Ramos (cell line): Measurements from ENCODE around the gene SP3.

Source experiments
- in situ Hi-C: fragments of 300-500 bp; cut with MboI; formaldehyde crosslinking; loops from one replicate; pipeline ENCODE4 v1.14.3; 2022; ENCODE audit warnings: low sequenced_read_pairs; ENCODE audit not compliant: unreplicated experiment

SP3 gene

DNA sequence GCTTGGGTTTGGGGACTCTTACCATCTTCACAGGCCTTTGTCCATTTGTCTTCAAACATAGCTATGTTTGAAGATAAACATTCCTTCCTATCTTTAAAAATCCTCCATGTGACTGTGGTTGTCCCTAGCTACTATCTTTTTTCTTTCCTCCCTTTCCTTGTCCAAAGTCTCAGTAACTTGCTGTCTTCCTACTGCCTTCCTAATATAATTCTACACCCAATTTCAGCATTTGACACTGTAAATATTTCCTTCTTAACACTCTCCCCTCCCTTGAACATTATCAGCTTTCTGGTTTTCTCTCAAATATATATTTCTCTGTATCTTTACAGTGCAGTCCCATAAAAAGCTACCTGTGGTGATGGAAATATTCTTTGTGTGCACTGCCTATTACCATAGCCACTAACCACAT, 5.3 kb upstream of the SP3 start:
- in situ Hi-C loops = no loop called here

DNA sequence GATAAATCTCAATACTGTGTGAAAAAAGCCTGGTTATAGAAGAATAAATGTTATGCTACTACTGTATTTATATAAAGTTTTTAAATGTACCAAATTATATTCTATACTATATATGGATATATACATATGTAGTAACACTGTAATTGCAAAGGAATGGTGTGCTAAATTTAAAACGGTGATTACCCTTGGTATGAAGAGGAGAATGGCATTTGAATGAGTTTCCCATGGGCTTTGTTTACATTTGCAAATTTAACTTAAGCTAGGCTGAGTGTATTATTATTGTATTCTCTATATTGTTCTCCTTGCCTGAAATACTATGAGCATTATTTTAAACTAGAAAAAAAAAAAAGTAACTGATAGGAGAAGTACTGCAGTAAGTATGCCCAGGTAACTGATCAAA, 4.7 kb upstream of the SP3 start:
- in situ Hi-C loops = no loop called here

DNA sequence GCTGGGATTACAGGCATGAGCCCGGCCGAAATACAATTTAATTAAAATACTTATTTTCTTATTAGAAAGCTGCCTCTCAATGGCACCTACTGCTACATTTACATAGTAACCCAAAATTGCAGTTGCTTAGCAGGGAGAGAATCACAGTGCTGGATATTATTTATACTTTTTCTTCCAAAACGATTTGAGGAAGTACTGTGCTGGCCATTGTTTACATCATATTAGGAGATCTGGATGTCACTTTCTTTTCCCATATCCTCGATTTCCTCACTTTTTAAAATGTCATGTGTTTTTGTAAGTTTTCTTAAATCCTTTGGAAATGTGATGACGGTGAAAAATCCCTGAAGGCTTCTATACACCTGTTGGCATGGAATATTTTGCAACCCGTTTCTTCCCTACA, 3.4 kb upstream of the SP3 start:
- in situ Hi-C loops = no loop called here

DNA sequence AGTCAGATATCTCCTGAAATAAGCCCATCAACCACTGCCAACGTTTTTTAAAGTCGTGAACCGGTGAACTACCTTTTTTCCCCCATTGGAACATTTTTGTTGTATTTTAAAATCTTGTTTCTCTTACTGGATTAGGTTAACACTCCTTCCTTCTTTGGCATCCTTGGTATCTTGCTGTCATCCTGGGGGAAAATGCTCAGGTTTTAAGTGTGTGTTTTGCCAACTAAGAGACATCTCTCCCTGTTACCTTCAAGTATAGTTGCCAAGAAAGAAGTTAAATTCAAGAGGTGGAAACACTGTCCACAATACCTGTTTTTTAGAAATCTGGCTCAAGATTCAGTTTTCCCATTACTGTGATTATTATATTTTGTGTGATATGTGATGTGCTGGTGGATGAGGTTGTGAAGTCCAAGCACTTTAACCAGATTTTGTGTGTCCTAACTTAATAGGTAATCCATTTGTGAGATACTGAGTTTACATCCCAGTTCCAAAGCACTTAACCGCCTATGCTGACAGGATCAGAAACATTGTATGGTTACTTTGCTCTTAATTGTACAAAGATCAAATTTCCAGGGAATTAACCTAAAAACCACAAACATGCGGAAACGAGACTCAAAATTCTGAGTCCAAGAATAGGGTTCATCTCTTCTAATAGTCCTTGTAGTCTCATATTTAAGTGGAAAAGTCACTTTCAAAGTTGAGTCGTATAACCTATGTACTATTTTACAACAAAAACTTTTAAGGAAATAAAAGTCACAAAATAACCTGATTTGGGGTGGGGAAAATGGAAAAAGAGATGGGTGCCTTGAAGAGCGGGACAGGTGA, 1.3 kb upstream of the SP3 start:
- in situ Hi-C loops = no loop called here

DNA sequence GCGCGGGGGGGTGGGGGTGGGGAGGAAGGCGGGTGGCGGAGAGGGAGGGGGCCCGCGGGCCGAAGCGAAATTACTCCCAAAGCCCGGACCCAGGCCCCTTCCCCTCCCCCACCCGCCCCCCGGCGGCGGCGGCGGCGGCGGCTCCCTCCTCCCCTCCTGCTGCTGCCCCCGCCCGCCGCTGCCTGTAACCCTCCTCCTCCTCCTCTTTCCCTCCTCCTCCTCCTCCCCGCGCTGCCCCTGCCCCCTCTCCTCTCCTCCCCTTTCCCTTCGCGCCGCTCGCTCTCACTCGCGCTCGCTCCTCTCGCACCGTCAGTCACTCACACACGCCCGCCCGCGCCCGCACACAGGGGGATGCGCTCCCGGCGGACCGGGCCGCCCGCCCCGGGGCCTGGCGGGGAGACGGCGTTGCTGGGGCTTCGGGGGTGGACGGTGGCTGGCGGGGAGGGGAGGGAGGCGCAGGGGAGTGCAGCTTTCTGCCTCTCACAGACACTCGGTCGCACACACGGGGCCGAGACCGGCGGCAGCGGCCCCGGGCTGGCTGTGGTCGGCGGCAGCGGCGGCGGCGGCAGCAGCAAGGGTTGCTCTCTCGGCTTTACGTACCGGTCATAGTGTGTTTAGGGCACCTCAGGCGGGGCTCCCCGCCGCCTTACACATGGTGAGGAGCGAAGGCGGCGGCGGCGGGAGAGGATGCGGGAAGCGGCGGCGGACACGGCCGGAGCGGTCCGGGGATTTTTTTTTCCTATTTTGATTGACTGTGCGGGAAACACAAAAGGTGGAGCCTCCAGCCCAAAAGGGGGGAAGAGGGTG, 405 bp downstream of the SP3 start:
- in situ Hi-C loops = no loop called here

- in situ Hi-C loops = no loop called here
Measured at GRCh38 chr2:173963817-173964564, 1.2 kb downstream of the SP3 start.

- in situ Hi-C loops = no loop called here
Measured at GRCh38 chr2:173963323-173963816, 1.8 kb downstream of the SP3 start.

DNA sequence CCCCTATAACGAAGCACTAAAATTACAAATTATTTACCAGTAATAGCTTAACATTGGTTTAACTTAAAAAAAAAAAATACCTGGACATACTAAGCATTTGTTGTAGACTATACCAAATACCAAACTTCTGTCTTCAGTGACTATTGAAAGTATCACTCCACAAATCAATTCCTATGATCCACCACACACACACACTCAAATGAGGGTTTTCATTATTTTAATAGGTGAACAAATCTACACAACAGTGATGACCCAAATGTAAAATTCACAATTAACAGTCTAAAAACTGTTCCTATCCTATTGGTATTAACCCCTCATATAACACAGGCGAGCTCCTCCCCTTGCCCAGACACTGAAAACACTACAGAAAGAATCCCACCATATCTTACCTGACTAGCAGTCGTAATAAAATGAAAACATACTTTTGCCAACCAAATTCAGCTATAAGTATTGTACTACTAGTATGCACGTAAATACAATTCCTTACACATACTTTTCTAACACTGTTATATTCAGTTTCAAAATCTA, 2.5 kb downstream of the SP3 start:
- in situ Hi-C loops = no loop called here

DNA sequence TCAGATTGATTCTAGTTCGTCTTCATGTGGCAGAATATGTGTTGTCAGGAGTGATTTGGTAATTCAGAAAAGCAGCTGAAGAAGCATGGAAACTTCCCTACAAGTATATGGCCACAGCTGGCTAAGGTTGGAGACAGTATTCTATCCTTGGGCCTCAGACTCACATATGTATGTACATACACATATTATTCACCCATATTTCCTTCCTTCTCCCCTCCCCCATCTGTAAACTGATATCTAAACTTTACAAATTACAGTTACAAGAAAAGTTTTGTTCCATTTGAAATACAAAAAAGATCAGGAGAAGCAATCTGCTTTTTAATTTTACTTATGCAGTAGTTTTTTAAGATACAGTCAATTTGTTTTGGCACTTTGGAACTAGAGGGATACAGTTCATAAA, 3.1 kb downstream of the SP3 start:
- in situ Hi-C loops = no loop called here

DNA sequence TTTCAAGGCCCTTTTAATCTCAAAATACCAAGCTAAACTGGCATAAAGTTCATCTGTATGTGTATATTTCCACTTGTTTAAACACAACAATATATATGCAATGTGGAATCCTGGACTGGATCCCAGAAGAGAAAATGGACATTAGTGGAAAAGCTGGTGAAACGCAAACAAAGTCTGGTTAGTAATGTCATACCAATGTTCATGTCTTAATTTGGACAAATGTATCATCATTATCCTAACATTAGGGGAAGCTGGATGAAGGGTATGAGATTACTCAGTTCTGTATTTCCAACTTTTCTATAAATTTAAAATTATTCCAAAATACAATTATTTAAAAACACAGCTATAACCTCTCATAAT, 3.8 kb downstream of the SP3 start:
- in situ Hi-C loops = no loop called here

- in situ Hi-C loops = no loop called here
Measured at GRCh38 chr2:173959909-173960308, 5.3 kb downstream of the SP3 start.

DNA sequence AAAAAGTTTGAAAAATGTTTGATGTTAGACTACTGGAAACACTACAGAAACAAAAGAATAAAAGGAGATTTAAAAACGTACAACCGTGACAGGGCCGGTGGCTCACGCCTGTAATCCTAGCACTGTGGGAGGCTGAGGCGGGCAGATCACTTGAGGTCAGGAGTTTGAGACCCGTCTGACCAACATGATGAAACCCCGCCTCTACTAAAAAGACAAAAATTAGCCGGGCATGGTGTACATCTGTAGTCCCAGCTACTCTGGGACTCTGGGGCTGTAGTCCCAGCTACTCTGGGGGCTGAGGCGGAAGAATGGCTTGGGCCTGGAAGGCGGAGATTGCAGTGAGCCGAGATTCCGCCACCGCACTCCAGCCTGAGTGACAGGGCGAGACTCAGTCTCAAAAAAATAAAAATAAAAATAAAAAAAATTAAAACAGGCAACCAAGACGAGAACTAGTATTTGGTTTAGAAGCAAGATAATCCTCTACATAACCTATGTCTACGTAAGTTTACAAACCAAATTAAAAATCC, 5.8 kb downstream of the SP3 start:
- in situ Hi-C loops = no loop called here

- in situ Hi-C loops = no loop called here
Measured at GRCh38 chr2:173958198-173958846, 6.9 kb downstream of the SP3 start.

DNA sequence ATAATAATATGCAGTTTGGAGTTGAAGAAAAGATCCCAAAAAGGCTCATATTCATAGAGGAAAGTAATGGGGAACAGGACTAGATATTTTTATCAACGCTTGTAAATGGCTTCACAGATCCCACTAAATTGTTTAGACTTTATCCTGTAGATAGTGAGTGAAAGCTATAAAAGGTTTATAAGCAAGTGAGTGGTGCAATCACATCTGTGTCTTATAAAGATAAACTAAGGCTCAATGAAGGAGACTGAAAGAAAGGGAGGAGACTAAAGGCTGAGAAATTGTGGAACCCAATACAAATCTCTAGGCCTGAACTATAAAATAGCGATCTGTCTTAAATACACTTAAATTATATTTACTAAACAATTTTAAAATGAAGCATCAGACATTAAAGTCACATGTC, 7.7 kb downstream of the SP3 start:
- in situ Hi-C loops = no loop called here

DNA sequence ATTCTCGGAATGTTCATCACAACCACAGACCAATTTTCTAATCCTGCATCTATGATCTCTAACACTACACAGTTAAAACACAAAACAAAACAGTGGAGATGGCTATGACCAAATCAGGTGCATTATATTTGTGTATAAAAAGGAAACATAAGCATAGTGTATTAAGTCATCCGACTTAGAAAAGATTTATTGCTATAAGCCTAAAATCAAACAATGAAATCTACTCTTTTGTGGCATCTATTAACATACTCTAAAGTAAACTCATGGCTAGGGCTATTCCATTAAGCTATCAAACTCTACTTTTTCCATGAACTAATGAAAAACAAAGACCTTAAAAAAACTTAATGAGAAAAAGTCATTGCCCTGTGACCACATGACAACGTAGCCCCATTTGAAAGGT, 8.7 kb downstream of the SP3 start:
- in situ Hi-C loops = no loop called here

- in situ Hi-C loops = no loop called here
Measured at GRCh38 chr2:173955867-173956266, 9.3 kb downstream of the SP3 start.

DNA sequence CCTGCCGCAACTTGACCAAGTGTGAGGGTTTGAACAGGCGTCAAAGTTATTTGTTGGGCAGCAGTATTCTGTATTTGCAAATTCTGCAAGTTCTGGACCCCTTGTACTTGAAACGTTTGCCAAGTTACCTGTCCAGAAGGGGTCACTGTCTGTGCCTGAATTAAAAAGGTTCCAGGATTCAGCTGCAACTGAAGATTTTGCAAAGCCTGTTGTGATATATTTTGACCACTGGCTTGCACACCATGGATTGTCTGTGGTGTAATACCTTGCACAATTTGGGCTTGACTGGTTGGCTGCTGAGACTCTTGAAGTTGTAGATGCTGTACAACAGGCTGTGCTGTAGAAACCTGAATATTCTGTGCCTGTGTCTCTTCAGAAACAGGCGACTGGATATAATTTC, 10.2 kb downstream of the SP3 start:
- in situ Hi-C loops = no loop called here

GRCh38 chr2:173953047-173953424, 12.1 kb downstream of the SP3 start:
- in situ Hi-C loops = no loop called here

DNA sequence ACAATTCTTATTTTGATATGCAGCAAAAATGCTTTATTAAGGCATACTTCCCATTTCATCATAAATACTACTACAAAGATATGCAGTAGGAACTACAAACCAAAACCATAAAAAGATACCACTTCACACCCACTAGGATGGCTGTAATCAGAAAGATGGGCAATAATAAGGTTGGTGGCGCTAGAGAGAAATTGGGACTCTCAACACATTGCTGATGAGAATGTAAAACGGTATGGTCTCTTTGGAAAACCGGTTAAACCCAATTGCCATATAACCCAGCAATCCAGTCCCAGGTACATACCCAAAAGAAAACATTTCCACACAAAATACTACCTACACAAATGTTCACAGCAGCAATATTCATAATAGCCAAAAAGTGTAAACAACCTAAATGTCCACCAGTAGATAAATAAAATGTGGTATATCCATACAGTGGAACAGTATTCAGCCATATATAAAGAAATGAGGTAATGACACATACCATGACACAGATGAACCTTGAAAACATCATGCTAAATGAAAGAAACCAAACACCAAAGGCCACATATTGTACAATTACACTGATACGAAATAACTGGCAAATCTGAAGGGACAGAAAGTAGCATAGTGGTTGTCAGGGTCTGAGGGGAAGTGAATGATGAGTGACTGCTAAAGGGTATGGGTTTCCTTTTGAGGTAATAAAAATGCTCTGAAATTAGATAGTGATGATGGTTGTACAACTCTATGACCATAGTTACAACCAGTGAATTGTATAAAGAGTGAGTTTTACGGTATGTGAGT, 12.7 kb downstream of the SP3 start:
- in situ Hi-C loops = no loop called here
